HG03520 (cell line): ENCODE data around the gene ABCC6.
"Not testable (repeated sequence)": the region's sequence is repeated elsewhere in the genome, so short reads cannot be mapped to it uniquely, and the experiment has no call there.

Experiments
- ATAC-seq: cut with Tn5 transposase; IDR thresholded peaks from one replicate; pipeline ENCODE4 v1.9.1; 2021; ENCODE audit warnings: mild to moderate bottlenecking, moderate library complexity; ENCODE audit not compliant: unreplicated experiment

Gene ABCC6

DNA sequence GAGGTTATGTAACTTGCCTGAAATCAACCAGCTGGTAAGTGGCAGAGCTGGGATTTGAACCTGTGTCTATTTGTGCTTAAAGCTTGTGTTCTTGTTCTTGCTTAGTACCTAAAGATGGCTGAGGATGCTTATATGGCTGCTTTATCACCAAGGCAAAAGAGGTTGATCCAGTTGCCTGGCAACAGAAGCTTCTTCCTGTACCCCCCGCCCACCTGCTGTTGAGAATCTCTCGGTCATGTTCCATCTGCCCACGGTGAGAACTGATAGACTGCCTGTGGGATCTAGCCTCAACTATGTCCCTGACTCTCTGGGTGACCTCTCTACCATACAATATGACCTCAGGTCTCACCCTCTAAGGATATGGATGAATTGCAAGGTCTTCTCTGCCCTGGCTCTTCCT is 60.7 kb downstream of the ABCC6 start:
- no peak for ATAC-seq

DNA sequence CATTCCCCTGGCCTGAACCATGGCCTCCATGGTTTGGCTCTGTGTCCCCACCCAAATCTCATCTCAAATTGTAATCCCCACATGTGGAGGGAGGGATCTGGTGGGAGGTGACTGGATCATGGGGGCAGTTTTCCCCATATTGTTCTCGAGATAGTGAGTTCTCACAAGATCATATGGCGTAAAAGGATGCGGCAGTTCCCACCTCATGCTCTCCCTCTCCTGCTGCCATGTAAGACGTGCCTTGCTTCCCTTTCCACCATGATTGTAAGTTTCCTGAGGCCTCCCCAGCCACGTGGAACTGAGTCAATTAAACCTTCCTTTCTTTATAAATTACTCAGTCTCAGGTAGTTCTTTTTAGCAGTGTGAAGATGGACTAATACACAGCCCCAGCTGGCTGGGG is 61.5 kb downstream of the ABCC6 start:
- not testable (repeated sequence) for ATAC-seq

DNA sequence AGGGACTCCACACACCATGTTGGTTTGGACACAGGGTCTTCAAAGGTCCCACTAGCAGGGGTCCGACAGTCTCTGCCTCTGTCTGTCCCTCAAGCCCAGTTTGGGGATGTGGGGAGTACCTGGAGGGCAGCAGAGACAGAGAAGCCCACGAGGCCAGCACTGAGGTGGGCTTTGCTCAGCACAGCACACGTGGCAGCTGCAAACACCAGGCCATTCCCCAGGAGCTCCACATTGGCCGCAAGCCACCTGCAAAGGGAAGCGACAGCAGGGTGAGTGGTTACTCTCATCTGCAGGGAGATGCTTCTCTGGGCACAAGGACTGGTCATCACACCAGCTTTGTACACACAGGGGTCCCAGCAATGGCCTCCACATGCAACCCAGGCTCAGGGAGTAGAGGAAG is 62.0 kb downstream of the ABCC6 start:
- no peak for ATAC-seq

DNA sequence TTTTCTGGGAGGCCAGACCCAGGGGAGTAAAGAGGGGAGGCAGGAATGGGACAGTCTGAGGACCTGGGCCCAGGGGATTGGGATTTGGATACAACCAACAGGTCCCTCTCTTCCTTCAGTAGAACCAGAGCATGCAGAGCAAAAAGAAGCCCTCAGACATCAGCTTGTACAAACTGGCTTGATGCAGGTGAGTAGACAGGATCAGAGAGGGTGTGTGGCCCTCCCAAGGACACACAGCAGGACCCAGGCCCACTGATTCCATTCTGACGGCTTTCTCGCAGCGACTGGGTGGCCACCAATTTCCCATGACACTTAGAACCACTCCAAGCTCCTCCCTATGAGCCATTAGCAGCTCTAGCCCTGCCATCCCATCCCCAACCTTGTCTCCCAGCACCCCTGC is 63.6 kb downstream of the ABCC6 start:
- ATAC-seq = no peak

DNA sequence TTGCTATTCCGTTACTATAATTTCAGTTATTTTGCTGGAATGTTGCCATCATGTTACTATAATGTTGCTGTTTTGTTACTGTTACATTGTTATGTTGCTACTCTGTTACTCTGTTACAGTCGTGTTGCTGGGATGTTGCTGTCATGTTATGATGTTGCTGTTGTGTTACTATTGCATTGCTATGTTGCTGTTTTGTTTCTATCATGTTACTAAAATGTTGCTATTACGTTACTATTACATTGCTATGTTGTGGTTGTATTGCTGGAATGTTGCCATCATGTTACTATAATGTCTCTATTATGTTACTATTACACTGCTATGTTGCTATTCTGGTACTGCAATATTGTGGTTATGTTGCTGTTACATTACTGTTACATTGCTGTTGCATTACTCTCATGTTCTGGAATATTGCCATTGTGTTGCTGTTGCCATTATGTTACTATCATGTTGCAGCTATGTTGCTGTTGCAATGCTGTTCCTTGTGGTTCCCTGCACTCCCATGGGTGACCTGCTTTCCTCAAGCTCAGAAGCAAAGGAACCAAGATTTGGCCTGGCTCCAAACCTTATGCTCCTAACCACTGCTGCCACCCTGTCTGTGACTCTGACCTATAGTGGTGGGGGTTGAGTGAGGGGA is 64.4 kb downstream of the ABCC6 start:
- no peak for ATAC-seq

DNA sequence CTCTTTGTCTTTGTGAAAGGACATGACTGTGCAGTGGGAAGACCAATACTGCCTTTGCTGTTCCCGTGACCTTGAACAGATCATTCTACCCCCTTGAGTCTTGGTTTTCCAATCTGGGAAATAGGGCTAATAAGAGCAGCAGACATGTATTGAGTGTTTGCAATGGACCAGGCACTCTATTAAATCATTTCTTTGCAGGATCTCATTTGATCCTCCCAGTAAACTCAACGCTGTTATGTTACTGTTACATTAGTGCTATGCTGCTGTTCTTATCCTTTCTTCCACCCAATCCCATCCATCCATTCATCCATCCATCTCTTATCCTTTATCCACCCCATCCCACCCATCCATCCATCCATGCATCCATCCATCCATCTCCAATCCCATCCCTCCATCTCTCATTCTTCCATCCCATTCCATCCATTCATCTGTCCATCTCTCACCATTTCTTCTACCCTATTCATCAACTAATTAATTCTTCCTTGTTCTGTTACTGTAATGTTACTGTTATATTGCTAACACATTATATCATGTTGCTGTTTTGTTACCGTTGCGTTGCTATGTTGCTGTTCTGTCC is 65.1 kb downstream of the ABCC6 start:
- no peak for ATAC-seq

DNA sequence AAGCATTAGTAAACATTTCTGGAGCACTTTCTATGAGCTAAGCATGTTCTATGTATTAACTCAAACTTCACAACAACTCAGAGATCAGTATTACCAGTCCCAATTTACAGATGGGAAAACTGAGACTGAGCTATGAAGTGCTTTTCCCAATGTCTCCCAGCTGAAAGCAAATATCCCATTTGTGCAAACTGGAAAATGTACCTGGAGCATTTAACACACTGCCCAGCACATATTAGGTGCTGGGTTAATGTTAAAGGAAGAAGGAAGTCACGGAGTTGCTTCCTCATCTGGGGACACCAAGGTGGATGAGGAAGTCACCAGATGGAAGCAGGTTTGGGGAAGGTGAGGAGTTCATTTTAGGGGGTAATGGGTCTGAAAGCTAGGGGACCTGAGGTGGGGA is 66.1 kb downstream of the ABCC6 start:
- ATAC-seq = no peak

DNA sequence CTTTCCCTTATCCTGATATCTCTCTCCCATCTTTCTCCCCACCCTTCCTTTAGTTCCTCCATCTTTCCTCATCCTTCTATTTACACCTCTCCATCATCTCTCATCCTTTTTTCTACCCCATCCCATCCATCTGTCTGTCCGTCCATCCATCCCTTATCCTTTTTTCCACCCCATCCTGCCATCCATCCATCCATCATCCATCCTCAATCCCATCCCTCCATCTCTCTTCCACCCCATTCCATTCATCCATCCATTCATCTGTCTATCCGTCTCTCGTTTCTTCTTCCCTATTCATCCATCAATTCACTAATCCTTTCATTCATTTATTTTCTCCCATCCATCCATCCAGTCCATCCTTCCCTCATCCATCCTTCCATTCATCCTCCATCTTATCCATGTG is 68.1 kb downstream of the ABCC6 start:
- no peak for ATAC-seq

DNA sequence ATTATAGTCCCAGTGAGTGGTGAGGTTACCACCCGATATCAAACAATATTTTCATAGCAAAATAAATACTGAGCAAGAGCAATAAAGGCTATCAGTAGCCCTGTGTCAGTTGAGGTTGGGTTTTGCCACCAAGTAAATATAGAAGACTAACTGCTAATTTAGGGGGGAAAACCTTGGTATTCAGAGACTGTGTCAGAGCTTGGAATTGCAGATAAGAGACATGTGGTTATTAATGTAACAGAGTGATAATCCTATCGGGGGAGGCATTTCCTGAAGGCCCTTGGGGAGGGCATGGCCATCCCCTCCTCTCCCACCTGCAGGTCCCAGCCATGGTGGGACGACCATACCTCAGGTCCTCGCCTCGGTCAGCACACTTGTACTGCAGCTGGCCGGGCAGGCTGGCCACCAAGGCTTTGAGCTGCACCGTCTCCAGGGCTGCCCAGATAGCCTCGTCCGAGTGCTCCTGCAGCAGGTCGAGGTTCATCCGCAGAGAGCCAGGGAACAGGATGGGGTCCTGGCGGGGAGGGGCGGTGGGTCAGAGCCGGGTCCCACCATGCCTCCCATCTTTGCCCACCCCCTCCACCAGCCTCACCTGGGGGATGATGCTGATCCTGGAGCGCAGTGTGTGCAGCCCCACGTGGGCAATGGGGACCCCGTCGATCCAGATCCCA is 68.9 kb downstream of the ABCC6 start:
- ATAC-seq = no peak

DNA sequence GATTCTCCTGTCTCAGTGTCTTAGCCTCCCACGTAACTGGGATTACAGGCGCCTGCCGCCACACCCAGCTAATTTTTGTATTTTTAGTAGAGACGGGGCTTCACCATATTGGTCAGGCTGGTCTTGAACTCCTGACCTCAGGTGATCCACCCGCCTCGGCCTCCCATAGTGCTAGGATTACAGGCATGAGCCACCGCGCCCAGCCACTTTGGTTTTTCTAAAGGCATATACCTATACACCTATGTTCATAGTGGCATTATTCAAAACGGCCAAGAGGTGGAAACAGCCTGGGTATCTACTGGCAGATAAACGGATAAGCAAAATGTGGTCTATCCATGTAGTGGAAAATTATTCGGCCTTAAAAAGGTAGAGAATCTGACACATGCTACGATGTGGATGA is 70.3 kb downstream of the ABCC6 start:
- ATAC-seq = not testable (repeated sequence)

DNA sequence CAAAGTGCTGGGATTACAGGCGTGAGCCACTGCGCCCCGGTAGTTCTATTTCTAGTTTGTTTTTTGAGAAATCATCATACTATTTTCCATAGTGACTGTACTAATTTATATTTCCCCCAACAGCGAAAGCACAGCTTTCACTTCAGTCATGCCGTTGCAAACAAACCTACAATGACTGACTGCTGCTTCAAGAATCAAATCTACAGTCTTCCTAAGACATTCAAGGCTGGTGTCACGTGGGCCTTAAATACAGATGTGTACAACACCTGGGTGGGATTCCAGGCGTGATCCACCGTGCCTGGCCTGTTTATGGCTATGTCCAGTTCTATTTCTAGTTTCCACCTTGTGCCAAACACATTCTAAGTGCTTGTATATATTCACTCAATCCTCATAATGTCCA is 72.0 kb downstream of the ABCC6 start:
- ATAC-seq = no peak

DNA sequence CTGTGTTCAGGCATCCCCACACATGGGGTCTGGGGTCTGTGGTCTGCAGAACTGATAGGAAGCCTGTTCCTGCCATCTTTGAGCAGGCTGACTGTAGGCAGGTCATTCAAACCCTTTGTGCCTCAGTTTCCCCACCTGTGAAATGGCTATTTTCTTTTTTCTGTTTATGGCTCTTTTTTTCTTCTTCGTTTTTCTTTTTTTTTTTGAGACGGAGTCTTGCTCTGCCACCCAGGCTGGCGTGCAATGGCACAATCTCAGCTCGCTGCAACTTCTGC is 72.5 kb downstream of the ABCC6 start:
- ATAC-seq = no peak

DNA sequence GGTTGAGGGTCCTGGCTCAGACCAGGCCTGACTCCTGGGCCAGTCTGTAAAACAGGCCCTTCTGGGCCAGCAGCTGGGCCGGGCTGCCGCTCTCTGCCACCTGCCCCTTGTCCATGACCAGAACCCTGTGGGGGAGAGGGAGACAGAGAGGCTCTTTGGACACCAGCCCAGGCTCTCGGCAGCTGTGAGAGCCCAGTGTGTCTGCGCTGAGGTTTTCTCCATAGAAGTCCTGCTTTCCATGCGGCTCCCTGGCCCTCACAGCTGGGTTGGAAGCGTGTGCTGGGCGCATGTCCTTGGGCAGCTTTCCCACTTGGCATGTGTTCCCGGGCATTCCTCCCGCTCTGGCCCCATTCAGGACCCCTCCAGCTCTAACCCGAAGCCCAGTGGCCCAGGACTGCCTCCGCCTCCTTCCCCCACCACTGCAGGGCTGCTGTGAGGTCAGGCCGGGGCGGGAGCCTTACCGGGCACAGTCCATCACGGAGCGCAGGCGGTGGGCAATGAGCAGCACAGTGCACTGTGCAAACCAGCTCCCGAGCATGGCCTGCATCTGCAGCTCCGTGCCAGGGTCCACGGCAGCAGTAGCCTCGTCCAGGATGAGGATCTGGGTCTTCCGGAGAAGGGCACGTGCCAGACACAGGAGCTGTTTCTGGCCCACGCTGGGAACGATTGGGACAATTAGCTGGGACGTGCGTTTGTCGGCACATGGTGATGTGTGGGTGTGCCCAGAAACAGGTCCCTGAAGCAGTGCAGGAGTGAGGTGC is 73.0 kb downstream of the ABCC6 start:
- no peak for ATAC-seq

DNA sequence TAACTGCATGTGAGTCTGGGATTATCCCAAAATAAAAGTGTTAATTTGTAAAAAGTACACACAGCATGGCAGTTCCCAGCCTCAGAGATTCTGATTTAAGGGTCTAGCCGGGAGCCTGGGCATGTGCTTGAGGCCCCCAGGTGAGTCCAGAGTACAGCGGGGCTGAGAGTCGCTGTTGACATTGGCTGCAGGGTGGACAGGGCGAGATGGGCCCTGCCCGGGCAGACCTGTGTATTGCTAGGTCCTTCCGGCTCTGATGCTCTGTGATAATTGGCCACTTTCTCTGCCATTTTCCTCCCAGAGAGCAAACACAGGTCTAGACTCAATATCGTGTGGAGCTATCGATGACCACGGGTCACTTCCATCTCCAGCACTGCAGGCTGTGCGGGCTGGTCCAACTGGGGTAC is 73.6 kb downstream of the ABCC6 start:
- no peak for ATAC-seq

DNA sequence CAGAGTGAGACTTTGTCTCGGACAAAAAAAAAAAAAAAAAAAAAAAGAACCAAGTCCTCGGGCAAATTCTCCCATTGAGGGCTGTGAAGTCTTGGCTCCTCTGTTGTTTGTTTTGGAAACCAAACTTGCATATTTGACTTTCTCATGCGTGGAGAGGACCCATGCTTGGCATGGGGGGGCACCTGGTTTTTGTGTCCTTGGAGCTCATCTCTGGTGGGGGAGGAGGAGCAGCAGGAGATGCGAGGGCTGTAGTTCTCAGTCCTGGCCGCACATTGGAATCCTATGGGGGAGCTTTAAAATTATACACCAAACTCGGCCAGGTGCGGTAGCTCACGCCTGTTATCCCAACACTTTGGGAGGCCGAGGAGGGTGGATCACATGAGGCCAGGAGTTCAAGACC is 74.5 kb downstream of the ABCC6 start:
- ATAC-seq = no peak

DNA sequence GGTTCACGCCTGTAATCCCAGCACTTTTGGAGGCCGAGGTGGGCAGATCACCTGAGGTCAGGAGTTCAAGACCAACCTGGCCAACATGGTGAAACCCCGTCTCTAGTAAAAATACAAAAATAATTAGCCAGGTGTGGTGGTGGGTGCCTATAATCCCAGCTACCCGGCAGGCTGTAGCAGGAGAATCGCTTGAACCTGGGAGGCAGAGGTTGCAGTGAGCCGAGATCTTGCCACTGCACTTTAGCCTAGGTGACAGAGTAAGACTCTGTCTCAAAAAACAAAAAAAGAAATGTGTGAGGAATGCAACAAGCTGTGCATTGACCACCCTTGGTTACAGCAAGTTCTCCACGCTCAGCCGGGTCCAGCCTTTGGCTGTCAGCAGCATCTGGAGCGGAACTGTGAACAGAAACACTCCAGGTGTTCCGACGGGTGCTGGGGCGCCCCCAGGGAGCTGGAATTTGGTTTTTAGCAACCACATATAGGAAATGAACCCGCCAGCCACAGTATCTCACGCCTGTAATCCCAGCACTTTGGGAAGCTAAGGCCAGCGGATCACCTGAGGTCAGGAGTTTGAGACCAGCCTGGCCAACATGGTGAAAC is 75.2 kb downstream of the ABCC6 start:
- ATAC-seq = not testable (repeated sequence)

DNA sequence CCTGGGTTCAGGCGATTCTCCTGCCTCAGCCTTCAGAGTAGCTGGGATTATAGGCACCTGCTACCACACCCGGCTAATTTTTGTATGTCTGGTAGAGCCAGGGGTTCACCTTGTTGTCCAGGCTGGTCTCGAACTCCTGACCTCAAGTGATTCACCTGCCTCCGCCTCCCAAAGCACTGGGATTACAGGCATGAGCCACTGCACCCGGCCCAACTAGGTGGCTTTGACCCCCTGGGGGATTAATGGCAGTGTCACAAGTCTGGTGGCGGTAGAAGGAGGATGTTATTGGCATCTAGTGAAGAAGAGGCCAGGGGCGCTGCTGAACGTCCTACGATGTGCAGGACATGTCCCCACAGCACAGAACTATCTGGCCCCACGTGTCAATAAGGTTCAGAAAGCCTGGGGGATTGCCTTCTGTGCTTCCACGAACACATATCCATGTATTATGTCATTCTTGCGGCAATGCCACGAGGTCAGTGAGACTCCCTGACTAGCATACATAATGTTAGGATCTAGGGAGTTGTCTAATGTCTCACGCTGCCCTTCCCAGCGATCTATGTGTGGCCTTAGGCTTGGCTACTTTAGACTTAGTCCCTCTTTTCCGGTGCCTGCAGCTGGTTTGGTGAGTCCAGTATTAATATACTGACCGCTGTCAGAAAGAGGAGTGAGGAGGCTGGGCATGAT is 75.8 kb downstream of the ABCC6 start:
- ATAC-seq = no peak

DNA sequence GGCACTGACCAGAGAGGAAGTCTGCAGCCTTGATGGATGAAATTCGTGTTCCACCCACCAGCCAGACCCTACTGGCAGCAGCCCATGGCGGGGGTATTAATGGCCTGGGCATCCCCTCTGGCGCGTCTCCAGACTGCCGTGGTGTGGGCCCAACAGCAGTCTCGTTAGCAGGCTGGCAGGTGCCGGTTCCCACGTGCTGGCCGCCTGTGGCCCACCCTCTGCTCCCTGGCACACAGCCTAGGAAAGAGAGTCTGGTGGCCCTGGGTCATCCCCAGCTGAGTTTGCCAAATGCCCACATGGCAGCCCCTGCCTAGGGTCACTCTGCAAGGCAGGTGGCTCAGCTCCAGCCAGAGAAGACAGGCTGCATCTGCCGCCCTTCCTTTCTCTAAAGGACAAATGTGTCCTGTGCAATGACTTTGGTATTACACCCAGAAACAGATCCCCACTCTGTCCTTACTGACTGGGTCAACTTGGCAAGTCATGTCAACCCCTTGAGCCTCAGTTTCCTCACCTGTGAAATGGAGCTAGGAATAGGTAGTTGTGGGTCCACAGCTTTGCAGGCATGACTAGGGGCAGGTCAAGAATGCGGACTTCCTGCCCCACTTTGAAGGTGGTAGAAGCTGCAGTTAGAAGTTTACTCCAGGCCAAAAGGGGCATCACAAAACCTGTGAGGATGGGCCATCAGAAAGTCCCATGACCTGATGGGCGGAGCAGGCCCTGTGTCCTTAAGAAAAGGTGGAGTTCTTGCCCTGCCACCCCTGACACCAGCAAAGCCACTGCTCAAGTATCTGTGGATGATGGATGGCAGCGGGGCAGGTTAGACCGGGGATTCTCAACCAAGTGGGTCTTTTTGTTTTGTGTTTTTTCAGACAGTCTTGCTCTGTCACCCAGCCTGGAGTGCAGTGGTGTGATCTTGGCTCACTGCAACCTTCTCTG is 76.6 kb downstream of the ABCC6 start:
- ATAC-seq = no peak

DNA sequence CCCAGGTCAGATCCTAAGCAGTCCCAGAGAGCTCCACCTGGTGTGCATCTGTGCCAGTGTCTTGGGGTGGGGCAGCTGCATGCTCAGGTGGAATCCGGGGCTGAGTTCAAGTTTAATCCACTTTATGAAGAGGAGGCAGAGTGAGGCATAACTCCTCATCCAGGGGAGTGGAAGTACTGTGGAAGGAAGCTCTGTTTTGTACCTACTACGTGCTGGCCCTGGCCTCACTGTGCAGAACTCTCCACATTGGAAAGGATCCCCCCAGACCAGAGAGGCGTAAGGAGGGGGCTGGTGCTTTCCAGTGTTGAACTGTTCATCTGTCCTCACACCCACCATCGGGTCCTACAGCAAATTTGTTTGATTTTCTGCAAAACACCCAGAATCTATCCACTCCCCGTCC is 78.0 kb downstream of the ABCC6 start:
- ATAC-seq = no peak

DNA sequence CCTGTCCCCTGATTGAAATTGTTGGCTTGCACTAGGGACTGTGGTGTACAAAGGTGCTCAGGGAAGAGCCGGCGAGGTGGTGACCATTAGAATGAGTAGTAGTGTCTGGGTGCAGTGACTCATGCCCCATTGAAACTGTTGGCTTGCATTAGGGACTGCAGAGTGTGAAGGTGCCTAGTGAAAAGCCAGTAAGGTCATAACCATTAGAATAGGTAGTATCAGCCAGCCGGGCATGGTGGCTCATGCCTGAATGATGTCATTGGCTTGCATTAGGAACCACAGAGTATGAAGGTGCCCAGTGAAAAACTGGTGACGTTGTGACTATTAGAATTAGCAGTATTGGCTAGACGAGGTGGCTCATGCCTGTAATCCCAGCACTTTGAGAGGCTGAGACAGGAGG is 78.9 kb downstream of the ABCC6 start:
- ATAC-seq = no peak
